IPS-20b (cell line): ENCODE results near the gene NOM1.
"Not testable (repeated sequence)": the region's sequence is repeated elsewhere in the genome, so short reads cannot be mapped to it uniquely, and the experiment has no call there.

Experiments used
- H3K27ac ChIP-seq: one replicate; pipeline ENCODE4 v1.5.1; 2013; ENCODE audit warnings: low read length
- H3K27me3 ChIP-seq: 2 replicates; pipeline ENCODE4 v1.6.1; 2013; ENCODE audit warnings: mild to moderate bottlenecking, low read length, inconsistent platforms; ENCODE audit not compliant: insufficient read depth
- H3K36me3 ChIP-seq: 2 replicates; pipeline ENCODE4 v1.6.1; 2013; ENCODE audit warnings: low read depth, mild to moderate bottlenecking, inconsistent platforms, low read length, moderate library complexity; ENCODE audit not compliant: insufficient read depth
- H3K4me1 ChIP-seq: 2 replicates; pipeline ENCODE4 v1.6.1; 2013; ENCODE audit warnings: mild to moderate bottlenecking, control low read depth, inconsistent platforms, low read length, moderate library complexity; ENCODE audit not compliant: insufficient read depth
- H3K4me3 ChIP-seq: 2 replicates; pipeline ENCODE4 v1.5.1; 2013; ENCODE audit warnings: mild to moderate bottlenecking, low read length, inconsistent platforms
- H3K9ac ChIP-seq: 2 replicates; pipeline ENCODE4 v1.6.1; 2013; ENCODE audit warnings: low read depth, mild to moderate bottlenecking, inconsistent platforms, low read length, moderate library complexity
- H3K9me3 ChIP-seq: 2 replicates; pipeline ENCODE4 v1.6.1; 2013; ENCODE audit warnings: mild to moderate bottlenecking, low read depth, low read length, inconsistent platforms; ENCODE audit not compliant: insufficient read depth

NOM1 gene, protein sequence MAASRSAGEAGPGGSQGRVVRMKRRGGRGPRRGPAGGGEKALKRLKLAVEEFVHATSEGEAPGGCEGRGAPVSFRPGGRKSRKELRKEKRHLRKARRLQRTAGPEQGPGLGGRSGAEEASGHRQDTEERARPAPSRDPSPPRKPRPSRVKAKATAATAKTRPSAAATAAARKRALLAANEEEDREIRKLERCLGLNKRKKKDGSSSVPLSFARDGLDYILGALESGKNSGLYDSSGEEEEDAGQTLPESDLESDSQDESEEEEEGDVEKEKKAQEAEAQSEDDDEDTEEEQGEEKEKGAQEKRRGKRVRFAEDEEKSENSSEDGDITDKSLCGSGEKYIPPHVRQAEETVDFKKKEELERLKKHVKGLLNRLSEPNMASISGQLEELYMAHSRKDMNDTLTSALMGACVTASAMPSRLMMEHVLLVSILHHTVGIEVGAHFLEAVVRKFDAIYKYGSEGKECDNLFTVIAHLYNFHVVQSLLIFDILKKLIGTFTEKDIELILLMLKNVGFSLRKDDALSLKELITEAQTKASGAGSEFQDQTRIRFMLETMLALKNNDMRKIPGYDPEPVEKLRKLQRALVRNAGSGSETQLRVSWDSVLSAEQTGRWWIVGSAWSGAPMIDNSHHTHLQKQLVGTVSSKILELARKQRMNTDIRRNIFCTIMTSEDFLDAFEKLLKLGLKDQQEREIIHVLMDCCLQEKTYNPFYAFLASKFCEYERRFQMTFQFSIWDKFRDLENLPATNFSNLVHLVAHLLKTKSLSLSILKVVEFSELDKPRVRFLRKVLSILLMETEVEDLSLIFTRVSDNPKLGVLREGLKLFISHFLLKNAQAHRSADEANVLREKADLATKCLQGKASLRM

DNA sequence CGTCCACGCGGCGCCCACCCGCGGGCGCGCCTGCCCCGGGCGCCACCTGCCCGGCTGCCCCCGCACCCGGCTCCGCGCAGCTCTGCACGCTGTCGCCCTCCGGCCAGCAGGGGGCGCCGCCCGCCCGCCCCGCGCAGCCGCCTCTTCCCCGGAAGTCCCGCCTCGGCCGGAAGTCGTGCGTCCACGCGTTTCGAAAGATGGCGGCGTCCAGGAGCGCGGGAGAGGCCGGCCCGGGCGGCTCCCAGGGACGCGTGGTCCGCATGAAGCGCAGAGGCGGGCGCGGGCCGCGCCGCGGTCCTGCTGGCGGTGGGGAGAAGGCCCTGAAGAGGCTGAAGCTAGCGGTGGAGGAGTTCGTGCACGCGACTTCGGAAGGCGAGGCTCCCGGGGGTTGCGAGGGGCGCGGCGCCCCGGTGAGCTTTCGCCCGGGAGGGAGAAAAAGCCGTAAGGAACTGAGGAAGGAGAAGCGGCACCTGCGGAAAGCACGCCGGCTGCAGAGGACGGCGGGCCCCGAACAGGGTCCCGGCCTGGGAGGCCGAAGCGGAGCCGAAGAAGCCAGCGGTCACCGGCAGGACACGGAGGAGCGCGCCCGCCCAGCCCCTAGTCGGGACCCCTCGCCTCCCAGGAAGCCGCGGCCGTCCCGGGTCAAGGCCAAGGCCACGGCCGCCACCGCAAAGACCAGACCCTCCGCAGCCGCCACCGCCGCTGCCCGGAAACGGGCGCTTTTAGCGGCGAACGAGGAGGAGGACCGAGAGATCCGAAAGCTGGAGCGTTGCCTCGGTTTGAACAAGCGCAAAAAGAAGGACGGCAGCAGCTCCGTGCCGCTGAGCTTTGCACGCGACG lies at the start of gene NOM1:
NOM1 (plus strand) TSS at position 172 of the 840 bp plus-strand sequence; CDS start at position 198, 26 bp downstream.
- Histone ChIP-seq H3K9me3 (no peaks in the 10 kb centered on the region), H3K27ac (peak within 1 kb of the TSS; percentile 65), H3K4me3 (peak within 1 kb of the TSS; percentile 93), H3K36me3 (peaks cover 29% of the 10 kb centered on the region), H3K27me3 (no peaks in the 10 kb centered on the region), H3K9ac (peak within 1 kb of the TSS; percentile 91), H3K4me1 (peaks cover 12% of the 10 kb centered on the region)

DNA sequence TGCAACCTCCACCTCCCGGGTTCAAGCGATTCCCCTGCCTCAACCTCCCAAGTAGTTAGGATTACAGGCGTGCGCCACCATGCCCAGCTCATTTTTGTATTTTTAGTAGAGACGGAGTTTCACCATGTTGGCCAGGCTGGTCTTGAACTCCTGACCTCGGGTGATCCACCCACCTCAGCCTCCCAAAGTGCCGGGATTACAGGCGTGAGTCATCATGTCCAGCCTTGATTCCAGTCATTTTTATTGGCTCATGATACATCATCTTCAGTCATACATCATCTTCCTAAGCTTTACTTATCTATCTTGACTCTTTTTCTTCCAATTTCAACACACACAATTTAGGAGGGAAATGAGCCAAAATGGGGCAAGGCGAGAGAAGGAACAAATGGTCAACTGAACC lies 49.4 kb upstream of the NOM1 start:
- not testable (repeated sequence) for H3K9me3 ChIP-seq, H3K4me3 ChIP-seq, H3K4me1 ChIP-seq, H3K9ac ChIP-seq, H3K27ac ChIP-seq, H3K36me3 ChIP-seq, H3K27me3 ChIP-seq

DNA sequence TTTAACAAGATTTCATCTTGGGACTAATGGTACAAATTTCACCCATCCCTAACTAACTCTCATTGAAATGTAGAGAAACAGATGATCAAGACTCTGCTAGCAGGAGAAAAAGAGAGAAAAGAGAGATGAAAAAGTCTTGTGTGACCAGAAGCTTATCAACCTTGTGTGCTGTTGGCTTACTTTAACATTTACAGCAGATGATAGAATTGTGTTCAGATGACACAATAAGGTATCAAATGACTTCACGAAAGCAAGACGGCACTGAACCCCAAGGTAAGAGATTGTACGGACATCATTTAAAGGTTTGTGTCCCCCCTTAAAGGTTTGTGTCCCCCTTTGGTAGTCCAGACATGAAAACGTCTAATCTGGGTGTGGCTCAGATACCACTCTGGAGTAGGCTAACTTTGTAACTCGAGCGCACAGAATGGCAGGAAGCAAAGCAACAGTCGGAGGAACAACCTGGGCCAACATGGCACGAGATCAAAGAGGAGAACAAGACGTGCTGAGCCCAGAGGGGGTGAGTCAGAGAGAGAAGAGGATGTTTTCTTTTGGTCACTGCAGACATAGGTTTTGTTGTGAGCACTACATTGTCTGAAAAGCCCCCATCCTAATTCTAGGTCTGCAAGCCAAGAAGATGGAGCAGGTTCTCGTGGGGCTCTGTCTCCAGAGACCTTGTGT lies 46.1 kb upstream of the NOM1 start:
- H3K36me3 ChIP-seq: no peaks in the 10 kb centered on the region
- H3K4me3 ChIP-seq: no peak overlapping the region
- H3K27ac ChIP-seq: no peak overlapping the region
- no peaks in the 10 kb centered on the region; the same call in 1 of the 2 replicates for H3K27me3 ChIP-seq
- H3K4me1 ChIP-seq: no peaks in the 10 kb centered on the region
- no peak overlapping the region for H3K9ac ChIP-seq
- no peaks in the 10 kb centered on the region for H3K9me3 ChIP-seq

DNA sequence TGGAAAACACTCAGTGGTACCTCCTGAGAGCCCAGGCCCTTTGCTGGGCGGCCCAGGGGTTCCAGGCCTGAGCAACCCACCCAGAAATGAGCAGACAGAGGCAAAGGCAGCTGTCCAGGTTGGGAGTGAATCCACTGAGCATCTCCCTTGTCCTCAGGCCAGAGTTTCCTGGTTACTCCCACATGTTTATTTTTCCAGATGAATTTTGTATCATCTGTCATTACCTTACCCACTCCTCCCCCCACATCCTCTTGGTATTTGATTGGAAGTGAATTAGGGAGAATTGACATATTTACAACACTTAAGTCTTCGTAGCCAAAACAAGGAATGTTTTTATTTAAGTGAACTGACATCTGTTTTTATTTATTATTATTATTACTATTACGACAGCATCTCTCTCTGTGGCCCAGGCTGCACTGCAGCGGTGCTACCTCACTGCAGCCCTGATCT lies 43.3 kb upstream of the NOM1 start:
- Histone ChIP-seq H3K36me3 (no peaks in the 10 kb centered on the region), H3K27me3 (no peaks in the 10 kb centered on the region), H3K9me3 (no peaks in the 10 kb centered on the region), H3K4me3 (no peak overlapping the region), H3K4me1 (no peaks in the 10 kb centered on the region), H3K9ac (no peak overlapping the region), H3K27ac (no peak overlapping the region)

DNA sequence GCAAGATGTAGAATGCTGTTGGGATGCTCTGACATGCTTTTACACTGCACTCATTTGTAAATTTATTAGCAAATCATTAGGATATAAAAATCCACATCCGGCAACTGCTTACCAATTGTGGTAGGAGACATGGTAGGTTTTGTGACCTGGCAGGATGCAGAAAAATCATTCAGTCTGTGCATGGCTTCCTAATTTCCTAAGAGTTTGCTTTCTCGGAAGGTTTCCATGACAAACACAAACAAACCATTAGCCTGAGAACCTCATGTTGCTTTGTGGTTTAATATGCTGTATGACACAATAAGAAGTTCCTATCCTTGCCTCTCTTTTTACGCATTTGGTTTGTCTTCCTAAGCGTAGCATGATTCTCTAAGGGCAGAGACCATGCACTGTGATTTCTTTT lies 41.9 kb upstream of the NOM1 start:
- no peaks in the 10 kb centered on the region for H3K9me3 ChIP-seq
- no peak overlapping the region for H3K9ac ChIP-seq
- H3K27ac ChIP-seq: no peak overlapping the region
- H3K27me3 ChIP-seq: no peaks in the 10 kb centered on the region
- no peaks in the 10 kb centered on the region for H3K4me1 ChIP-seq
- H3K4me3 ChIP-seq: no peak overlapping the region
- H3K36me3 ChIP-seq: no peaks in the 10 kb centered on the region

DNA sequence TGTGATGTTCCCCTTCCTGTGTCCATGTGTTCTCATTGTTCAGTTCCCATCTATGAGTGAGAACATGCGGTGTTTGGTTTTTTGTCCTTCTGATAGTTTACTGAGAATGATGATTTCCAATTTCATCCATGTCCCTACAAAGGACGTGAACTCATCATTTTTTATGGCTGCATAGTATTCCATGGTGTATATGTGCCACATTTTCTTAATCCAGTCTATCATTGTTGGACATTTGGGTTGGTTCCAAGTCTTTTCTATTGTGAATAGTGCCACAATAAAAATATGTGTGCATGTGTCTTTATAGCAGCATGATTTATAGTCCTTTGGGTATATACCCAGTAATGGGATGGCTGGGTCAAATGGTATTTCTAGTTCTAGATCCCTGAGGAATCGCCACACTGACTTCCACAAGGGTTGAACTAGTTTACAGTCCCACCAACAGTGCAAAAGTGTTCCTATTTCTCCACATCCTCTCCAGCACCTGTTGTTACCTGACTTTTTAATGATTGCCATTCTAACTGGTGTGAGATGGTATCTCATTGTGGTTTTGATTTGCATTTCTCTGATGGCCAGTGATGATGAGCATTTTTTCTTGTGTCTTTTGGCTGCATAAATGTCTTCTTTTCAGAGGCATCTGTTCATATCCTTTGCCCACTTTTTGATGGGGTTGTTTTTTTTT lies 39.8 kb upstream of the NOM1 start:
- not testable (repeated sequence) for H3K9ac ChIP-seq, H3K4me3 ChIP-seq, H3K27ac ChIP-seq, H3K4me1 ChIP-seq, H3K36me3 ChIP-seq, H3K9me3 ChIP-seq, H3K27me3 ChIP-seq

DNA sequence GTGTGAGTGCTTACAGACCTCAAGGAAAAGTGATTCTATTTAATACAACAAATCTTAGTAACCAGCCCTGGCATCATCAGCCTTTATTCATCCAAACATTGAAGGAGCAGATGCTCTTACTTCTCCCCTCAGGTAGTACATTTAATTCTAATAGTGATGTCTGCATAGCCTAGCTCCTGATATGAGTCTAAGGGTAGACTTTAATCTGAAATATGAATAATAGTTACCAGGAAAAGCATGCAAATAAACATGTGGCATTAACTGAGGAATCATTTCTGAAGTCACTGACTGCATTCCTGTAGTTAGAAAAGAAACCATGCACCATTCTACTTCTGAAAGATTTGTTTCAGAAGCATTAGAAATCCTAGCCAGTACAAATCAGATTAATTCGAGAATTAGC lies 30.9 kb upstream of the NOM1 start:
- H3K9me3 ChIP-seq: peaks cover 11% of the 10 kb centered on the region
- H3K36me3 ChIP-seq: no peaks in the 10 kb centered on the region
- no peaks in the 10 kb centered on the region for H3K27me3 ChIP-seq
- H3K27ac ChIP-seq: no peak overlapping the region
- no peak overlapping the region for H3K9ac ChIP-seq
- H3K4me1 ChIP-seq: no peaks in the 10 kb centered on the region
- H3K4me3 ChIP-seq: no peak overlapping the region

DNA sequence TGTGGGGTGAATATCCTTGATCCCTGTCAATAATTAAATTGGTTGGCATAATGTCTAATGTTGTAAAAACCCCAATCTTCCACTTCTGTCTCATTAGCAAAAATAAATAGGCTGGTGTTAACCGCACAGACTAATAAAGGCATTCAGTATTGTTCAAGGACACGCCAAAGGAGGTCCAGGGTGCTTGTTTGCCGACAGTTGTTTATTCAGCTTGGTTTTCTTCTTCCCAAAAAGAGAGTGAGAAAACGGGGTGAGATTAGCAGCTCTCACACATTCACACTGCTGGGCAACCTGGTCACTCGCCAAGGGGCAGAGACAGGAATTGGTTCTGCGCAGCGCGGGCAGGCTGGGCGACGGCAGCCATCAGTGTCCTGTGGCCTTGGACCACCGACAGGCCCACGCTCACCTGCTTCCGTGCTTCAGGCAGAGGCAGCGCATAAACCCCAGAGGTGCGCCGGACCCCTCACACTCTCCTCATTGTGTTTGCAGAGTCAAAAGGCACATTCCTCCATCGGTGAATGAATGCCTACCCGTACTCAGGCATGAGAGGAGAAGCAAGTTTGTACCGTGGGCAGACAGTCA lies 30.3 kb upstream of the NOM1 start:
- no peaks in the 10 kb centered on the region for H3K4me1 ChIP-seq
- no peak overlapping the region for H3K27ac ChIP-seq
- no peaks in the 10 kb centered on the region for H3K27me3 ChIP-seq
- H3K36me3 ChIP-seq: no peaks in the 10 kb centered on the region
- no peak overlapping the region for H3K9ac ChIP-seq
- peaks cover 11% of the 10 kb centered on the region for H3K9me3 ChIP-seq
- no peak overlapping the region for H3K4me3 ChIP-seq

DNA sequence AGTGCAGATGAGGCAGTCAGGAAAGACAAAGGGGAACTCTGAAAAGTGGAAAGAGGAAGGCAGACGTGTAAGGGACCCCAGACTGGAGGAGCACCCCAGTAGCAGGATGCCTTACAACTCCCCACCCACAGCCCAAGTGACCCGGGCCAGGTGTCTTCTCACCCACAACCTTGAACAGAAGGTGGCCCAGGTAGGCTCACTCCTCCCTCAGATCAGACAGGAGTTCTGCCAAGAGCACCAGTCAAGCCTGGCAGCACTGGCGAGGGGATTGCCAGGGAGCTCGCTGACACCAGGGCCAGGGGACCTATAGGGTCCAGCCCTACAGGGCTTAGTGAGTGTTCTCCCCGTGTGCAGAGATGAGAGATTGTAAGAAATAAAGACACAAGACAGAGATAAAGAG lies 29.4 kb upstream of the NOM1 start:
- H3K36me3 ChIP-seq: no peaks in the 10 kb centered on the region
- H3K4me3 ChIP-seq: no peak overlapping the region
- H3K9me3 ChIP-seq: peaks cover 10% of the 10 kb centered on the region
- H3K9ac ChIP-seq: no peak overlapping the region
- no peak overlapping the region for H3K27ac ChIP-seq
- H3K27me3 ChIP-seq: no peaks in the 10 kb centered on the region
- H3K4me1 ChIP-seq: no peaks in the 10 kb centered on the region

DNA sequence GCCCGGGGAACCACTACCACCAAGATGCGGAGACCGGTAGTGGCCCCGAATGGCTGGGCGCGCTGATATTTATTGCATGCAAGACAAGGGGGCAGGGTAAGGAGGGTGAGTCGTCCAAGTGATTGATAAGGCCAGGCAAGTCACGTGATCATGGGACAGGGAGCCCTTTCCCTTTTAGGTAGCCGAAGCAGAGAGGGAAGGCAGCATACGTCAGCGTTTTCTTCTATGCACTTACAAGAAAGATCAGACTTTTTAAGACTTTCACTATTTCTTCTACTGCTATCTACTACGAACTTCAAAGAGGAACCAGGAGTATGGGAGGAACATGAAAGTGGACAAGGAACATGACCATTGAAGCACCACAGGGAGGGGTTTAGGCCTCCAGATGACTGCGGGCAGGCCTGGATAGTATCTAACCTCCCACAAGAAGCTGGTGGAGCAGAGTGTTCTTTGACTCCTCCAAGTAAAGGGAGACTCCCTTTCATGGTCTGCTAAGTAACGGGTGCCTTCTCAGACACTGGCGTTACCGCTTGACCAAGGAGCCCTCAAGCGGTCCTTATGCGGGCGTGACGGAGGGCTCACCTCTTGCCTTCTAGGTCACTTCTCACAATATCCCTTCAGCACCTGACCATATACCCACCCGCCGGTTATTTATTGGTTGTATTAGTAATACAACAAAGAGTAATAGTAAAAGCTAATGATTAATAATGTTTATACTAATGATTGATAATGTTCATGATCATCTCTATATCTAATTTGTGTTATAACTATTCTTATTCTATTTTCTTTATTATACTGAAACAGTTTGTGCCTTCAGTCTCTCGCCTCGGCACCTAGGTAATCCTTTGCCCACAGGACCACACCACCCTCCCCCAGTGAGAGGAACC lies 28.8 kb upstream of the NOM1 start:
- not testable (repeated sequence) for H3K27ac ChIP-seq, H3K4me3 ChIP-seq, H3K36me3 ChIP-seq, H3K27me3 ChIP-seq, H3K4me1 ChIP-seq, H3K9ac ChIP-seq, H3K9me3 ChIP-seq
